ENCODE data around the gene OR4F15.
"Not testable (repeated sequence)": the region's sequence is repeated elsewhere in the genome, so short reads cannot be mapped to it uniquely, and the experiment has no call there.

Gene OR4F15, protein sequence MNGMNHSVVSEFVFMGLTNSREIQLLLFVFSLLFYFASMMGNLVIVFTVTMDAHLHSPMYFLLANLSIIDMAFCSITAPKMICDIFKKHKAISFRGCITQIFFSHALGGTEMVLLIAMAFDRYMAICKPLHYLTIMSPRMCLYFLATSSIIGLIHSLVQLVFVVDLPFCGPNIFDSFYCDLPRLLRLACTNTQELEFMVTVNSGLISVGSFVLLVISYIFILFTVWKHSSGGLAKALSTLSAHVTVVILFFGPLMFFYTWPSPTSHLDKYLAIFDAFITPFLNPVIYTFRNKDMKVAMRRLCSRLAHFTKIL

GRCh38 chr15:101811902-101812301 lies at the start of gene OR4F15:
Gene OR4F15, plus strand, starts transcription at chr15:101812202. Its CDS starts 5,985 bp downstream, at chr15:101818187.
- no peak for DNase-seq

- DNase-seq, result not testable (repeated sequence)
Measured at GRCh38 chr15:101764669-101765339, 47.2 kb upstream of the OR4F15 start.

GRCh38 chr15:101765340-101765671 lies 46.7 kb upstream of the OR4F15 start:
- DNase-seq, result not testable (repeated sequence)

DNA sequence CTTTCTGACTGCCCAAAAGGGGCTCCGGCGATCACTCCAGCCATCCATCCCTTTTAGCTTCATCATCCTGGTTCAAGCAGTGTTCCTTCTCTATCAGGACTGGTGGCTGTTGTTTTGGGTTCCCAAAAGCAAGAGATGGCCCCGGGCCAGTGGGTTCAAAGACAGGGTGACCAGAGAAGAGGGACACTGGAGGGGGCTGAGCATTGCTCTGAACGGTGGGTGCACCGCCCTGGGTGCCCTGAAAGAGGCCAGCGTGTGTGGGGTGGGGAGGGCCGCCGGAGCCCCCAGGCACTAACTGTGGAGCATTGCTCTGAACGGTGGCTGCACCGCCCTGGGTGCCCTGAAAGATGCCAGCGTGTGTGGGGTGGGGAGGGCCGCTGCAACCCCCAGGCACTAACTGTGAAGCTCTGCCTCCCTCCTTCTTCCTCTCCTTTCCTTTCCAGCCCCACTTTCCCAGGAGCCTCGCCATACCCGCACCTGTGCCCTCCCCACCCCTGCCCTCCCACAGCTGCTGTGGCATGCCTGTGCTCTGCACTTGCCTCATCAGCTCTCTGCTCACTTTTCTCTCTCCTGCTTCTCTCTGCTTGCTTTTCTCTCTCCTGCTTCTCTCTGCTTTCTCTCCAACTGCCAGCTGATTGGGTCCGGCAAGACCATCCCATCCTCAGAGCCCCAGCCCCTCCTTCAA lies 46.1 kb upstream of the OR4F15 start:
- no peak for DNase-seq

- DNase-seq, result not testable (repeated sequence)
Measured at GRCh38 chr15:101767083-101767640, 44.8 kb upstream of the OR4F15 start.

DNA sequence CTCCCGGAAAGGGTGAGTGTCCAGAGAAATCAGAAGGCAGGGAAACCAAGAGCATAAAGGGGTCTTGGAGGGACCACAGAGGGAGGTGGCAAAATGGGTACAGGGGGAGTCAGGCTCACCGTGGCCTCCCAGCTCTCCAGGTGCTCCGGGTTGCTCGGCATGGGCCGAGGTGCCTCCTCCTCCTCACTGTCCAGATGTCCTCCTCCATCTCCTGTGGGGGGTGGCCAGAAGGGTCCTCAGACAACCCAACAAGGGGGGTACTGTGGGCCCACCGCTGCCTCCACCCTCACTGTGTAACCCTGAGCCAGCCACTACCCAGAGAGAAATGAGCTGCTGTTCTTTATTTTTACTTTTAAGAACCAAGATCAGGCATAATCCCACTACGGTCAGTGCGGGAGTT lies 39.1 kb upstream of the OR4F15 start:
- no peak for DNase-seq

- DNase-seq, result no peak
Measured at GRCh38 chr15:101773496-101774100, 38.4 kb upstream of the OR4F15 start.

DNA sequence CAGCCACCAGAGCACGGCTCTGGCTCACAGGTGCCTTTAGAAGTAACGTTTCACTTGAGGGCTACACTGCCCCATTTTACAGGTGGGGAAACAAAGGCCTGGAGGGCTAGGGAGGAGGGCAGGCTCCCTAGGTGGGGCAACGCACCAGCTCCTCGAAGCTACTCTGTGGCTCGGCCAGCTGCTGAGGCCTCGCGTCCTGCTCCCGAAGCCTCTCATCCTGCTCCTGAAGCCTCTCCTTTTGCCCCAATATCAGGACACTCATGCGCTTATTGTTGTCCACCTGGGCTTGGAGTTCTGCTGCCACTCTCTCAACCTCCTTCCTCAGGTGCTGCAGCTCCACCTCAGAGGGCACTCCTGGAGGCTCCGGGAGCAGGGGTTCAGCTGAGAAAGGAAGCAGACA lies 36.9 kb upstream of the OR4F15 start:
- DNase-seq, result no peak

GRCh38 chr15:101778576-101778975 lies 33.4 kb upstream of the OR4F15 start:
- not testable (repeated sequence) for DNase-seq

DNA sequence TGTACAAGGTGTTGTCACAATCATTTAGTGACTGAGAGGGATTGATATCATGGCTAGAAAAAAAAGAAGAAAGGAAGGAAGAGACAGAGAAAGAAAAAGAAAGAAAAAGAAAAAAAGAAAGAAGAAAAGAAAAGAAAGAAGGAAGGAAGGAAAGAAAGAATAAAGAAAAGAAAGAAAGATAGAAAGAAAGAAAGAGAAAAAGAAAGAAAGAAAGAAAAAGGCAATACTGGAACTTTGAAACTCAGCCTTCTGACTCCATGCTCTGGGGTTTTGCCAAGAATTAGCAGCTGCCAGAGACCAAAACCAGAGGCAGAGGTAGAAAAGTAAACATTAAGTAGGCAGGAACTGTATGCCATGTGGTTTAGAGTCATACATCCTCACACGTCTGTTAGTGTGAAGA lies 31.8 kb upstream of the OR4F15 start:
- not testable (repeated sequence) for DNase-seq

DNA sequence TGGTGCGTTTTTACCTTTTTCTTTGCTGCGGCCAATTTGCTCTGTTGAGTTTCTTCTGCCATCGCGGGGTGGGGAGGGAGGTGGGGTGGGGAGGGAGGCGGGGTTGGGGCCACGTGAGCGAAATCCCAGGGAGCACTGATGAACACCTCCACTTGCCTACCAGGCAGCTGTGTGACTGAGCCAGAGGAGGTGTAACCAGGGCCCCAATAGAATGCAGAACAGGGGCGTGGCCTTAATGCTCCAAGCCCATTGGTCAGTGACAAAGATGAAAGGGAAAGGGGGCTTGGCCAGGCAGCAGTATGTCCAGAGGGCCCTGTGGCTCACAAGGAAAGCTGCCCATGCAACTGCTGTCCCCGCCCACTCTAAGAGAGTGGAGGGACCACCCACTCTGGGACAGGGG lies 30.1 kb upstream of the OR4F15 start:
- no peak for DNase-seq

- DNase-seq, result no peak
Measured at GRCh38 chr15:101784644-101785043, 27.4 kb upstream of the OR4F15 start.

- not testable (repeated sequence) for DNase-seq
Measured at GRCh38 chr15:101786422-101786821, 25.6 kb upstream of the OR4F15 start.

DNA sequence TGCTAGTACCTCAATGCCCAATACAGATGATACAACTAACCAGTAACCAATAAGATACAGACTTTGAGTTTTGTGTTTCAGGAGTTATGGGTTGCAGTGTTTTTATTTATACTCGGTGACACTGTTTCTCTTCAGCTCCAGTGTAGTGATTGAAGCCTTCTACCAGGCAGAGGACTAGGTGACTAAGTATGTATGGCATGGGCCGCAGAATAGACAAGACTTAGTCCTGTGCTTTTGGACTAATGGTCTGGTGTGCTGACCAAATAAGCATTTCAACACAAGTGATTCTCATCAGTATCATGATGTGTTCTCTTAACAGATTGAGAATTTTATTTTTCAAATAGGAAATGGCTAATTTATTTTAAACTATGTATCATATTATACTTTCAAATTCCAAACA lies 24.0 kb upstream of the OR4F15 start:
- not testable (repeated sequence) for DNase-seq

DNA sequence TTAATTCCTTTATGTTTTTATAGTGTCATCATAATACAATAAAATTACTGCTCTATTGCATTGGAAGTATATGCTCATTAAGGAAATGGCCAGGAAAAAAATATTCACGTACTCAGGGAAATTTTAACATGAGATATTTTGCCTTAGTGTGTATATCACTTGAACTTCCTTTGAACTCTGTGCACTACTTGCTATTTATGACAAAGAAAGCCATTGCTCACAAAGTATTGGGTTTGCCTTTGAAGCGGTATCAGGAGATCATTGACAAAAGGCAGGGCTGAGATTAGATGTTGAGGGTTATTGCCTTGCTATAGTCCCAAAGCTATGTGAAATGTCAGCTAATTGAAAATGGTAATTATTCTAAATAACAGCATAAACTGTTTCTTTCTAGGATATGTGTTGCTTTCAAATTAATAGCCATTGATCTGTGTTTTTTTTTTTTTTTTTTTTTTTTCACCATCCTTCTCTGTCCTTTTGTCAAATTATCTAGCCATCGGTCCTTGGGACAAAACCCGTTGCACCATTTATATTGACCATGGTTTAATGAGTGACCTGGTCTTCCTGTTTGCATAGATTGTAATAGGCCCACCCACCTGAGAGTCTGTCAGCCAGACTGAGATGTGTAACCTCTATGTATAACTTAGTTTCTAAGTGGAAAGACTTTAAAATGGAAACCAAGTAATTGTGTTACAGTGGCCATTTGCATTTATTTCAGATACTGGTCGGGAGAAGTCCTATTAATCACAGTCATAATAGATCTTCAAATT lies 23.3 kb upstream of the OR4F15 start:
- DNase-seq, result not testable (repeated sequence)

GRCh38 chr15:101790748-101791147 lies 21.3 kb upstream of the OR4F15 start:
- DNase-seq, result not testable (repeated sequence)

GRCh38 chr15:101793981-101794380 lies 18.0 kb upstream of the OR4F15 start:
- DNase-seq, result not testable (repeated sequence)

DNA sequence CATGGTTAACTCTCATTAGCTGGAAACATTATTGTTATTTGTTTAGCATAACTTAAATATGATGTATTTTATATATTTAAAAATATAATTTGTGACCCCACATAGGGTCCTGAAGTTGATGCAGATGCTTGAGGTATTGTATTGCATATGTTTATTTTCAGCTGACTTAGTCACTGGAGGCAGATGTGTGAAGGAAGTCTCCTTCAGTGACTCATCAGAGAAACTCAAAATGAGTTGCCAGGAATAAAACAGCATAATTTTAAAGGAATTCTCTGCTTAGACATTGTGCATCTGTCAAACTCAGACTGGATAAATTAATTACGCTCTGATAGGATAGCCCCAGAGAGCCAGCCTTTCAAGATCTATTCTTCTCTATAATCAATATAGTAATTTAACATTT lies 16.5 kb upstream of the OR4F15 start:
- no peak for DNase-seq

GRCh38 chr15:101799665-101800064 lies 12.3 kb upstream of the OR4F15 start:
- no peak for DNase-seq

DNA sequence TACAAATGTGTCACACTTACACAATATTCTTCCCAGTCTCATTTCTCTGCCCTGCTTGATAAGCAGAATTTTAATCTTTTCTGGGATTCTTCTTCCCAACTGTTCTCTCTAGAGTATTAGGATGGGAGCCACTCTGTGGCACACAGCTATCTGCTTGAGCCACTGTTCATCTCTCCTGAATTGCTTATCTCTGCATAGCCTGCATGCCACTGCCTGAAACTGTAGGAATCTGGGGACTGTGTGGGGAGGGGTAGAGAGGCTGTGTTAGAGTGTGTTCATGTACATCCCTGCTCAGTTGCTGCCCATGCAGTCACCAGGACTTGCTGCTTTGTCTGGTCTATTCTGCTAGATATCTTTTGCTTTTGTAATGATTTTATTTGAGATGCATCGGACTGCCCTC lies 11.0 kb upstream of the OR4F15 start:
- DNase-seq, result no peak

DNA sequence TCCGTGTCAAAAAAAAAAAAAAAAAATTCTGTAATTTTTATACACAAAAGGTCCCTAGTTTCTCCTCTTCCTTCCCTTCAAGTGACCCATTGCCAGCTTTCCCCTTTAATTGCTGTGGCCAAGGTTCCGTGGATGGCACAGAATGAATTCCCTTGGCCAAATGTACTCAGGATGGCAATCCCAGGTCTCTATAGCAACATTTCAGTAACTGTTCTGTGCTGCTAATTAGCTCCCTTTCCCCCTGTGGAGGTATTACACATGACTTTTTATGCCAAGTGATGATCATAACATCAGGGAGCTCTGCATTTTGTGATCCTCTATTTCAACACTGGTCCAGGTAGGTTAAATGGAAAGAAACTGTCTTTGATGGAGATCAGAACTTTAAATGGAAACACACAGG lies 8.8 kb upstream of the OR4F15 start, which contains the start of gene OR4F6:
Gene OR4F6 (plus strand): TSS at position 301 of the 400 bp plus-strand sequence. CDS start 2,211 bp downstream, outside the sequence.
- no peak for DNase-seq

DNA sequence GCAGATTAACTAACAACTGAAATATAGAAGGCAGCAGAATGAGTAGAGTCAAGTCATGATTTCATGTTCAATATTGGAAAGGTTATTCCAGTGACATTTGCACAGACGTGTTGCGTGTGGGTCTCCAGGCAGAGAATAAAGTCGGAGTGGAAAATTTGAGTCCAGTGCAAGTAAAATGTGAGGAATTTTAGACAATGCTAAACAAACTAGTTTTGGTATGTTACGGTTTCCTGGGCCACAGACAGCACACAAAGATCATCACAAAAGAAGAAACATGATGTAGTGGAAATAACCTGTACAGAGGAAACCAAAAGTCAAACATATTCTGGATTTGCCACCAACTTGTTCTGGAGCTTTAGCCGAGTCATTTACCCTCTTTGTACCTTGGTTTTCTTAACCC lies 8.3 kb upstream of the OR4F15 start:
- DNase-seq, result no peak
